ENCODE data around the gene PICALM.

GRCh38 chr11:86043765-86044503 is 24.9 kb downstream of the PICALM start:
- TF ChIP-seq, protein P1, sequence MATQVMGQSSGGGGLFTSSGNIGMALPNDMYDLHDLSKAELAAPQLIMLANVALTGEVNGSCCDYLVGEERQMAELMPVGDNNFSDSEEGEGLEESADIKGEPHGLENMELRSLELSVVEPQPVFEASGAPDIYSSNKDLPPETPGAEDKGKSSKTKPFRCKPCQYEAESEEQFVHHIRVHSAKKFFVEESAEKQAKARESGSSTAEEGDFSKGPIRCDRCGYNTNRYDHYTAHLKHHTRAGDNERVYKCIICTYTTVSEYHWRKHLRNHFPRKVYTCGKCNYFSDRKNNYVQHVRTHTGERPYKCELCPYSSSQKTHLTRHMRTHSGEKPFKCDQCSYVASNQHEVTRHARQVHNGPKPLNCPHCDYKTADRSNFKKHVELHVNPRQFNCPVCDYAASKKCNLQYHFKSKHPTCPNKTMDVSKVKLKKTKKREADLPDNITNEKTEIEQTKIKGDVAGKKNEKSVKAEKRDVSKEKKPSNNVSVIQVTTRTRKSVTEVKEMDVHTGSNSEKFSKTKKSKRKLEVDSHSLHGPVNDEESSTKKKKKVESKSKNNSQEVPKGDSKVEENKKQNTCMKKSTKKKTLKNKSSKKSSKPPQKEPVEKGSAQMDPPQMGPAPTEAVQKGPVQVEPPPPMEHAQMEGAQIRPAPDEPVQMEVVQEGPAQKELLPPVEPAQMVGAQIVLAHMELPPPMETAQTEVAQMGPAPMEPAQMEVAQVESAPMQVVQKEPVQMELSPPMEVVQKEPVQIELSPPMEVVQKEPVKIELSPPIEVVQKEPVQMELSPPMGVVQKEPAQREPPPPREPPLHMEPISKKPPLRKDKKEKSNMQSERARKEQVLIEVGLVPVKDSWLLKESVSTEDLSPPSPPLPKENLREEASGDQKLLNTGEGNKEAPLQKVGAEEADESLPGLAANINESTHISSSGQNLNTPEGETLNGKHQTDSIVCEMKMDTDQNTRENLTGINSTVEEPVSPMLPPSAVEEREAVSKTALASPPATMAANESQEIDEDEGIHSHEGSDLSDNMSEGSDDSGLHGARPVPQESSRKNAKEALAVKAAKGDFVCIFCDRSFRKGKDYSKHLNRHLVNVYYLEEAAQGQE (IDR thresholded peaks at IDR 0.05; ENCODE audit: low read depth) = no peak
- TF ChIP-seq ZBTB7A (IDR thresholded peaks at IDR 0.05; ENCODE audit: low read depth) = no peak
- TF ChIP-seq RAD21 (IDR thresholded peaks at IDR 0.05; ENCODE audit: low read depth) = no peak
- TF ChIP-seq YY1 (IDR thresholded peaks at IDR 0.05; ENCODE audit: low read depth) = no peak
- TF ChIP-seq CREB1 (IDR thresholded peaks at IDR 0.05; ENCODE audit: low read depth) = no peak
- TF ChIP-seq TCF12 (IDR thresholded peaks at IDR 0.05; ENCODE audit: low read depth) = no peak
- no peak for TF ChIP-seq EGR1 (IDR thresholded peaks at IDR 0.05)
- TF ChIP-seq FOXM1 (IDR thresholded peaks at IDR 0.05; ENCODE audit: borderline replicate concordance, low read depth) = no peak
- TF ChIP-seq, protein P2, sequence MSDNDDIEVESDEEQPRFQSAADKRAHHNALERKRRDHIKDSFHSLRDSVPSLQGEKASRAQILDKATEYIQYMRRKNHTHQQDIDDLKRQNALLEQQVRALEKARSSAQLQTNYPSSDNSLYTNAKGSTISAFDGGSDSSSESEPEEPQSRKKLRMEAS (IDR thresholded peaks at IDR 0.05) = no peak
- TF ChIP-seq, protein P3, sequence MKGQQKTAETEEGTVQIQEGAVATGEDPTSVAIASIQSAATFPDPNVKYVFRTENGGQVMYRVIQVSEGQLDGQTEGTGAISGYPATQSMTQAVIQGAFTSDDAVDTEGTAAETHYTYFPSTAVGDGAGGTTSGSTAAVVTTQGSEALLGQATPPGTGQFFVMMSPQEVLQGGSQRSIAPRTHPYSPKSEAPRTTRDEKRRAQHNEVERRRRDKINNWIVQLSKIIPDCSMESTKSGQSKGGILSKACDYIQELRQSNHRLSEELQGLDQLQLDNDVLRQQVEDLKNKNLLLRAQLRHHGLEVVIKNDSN (IDR thresholded peaks at IDR 0.05) = no peak
- TF ChIP-seq TAF1 (IDR thresholded peaks at IDR 0.05; ENCODE audit: low read depth) = no peak
- TF ChIP-seq NFIC (IDR thresholded peaks at IDR 0.05) = no peak
- no peak for TF ChIP-seq CEBPB (IDR thresholded peaks at IDR 0.05)
- TF ChIP-seq TEAD4 (IDR thresholded peaks at IDR 0.05) = no peak
